ENCODE results near the gene DNAJB2.

Gene DNAJB2

GRCh38 chr2:219279151-219279915, at the start of gene DNAJB2:
TSS of gene DNAJB2 (plus strand) at chr2:219279366. CDS start at chr2:219279834, 468 bp downstream.
- Histone ChIP-seq H3K27me3 (ENCODE audit: insufficient read depth, insufficient read length) (no peaks in the 10 kb centered on the region), H3K36me3 (ENCODE audit: insufficient read depth, insufficient read length, low read length) (peaks cover 41% of the 10 kb centered on the region), H3K4me3 (ENCODE audit: insufficient read length, low read depth) (peak within 1 kb of the TSS; percentile 61), H3K4me1 (ENCODE audit: insufficient read depth, insufficient read length) (peaks cover 12% of the 10 kb centered on the region), H3K9ac (ENCODE audit: insufficient read length, low read depth) (peak within 1 kb of the TSS; percentile 76), H3K9me3 (ENCODE audit: insufficient read depth, low read length) (no peaks in the 10 kb centered on the region)
- peak; percentile 95 for DNase-seq (ENCODE audit: low read depth, low spot score)
- TF ChIP-seq SUZ12 (IDR thresholded peaks at IDR 0.05; ENCODE audit: extremely low read depth, insufficient read depth, insufficient read length) (no peak), ZNF274 (IDR thresholded peaks at IDR 0.05; ENCODE audit: low read depth, low read length) (no peak), YY1 (IDR thresholded peaks at IDR 0.05; ENCODE audit: insufficient read depth, insufficient read length) (no peak)

GRCh38 chr2:219230059-219230540, 49.1 kb upstream of the DNAJB2 start:
- Histone ChIP-seq H3K36me3 (ENCODE audit: insufficient read depth, insufficient read length, low read length) (peaks cover 62% of the 10 kb centered on the region), H3K4me1 (ENCODE audit: insufficient read depth, insufficient read length) (peaks cover 7% of the 10 kb centered on the region), H3K27me3 (ENCODE audit: insufficient read depth, insufficient read length) (no peaks in the 10 kb centered on the region), H3K9ac (ENCODE audit: insufficient read length, low read depth) (peak overlapping the region; percentile 97), H3K9me3 (ENCODE audit: insufficient read depth, low read length) (no peaks in the 10 kb centered on the region), H3K4me3 (ENCODE audit: insufficient read length, low read depth) (peak overlapping the region; percentile 81)
- no peak for TF ChIP-seq SUZ12 (IDR thresholded peaks at IDR 0.05; ENCODE audit: extremely low read depth, insufficient read depth, insufficient read length)
- no peak for TF ChIP-seq ZNF274 (IDR thresholded peaks at IDR 0.05; ENCODE audit: low read depth, low read length)
- no peak for TF ChIP-seq YY1 (IDR thresholded peaks at IDR 0.05; ENCODE audit: insufficient read depth, insufficient read length)
- no peak for DNase-seq (ENCODE audit: low read depth, low spot score)

- no peaks in the 10 kb centered on the region for H3K27me3 ChIP-seq (ENCODE audit: insufficient read depth, insufficient read length)
- DNase-seq (ENCODE audit: low read depth, low spot score): no peak
- TF ChIP-seq SUZ12 (IDR thresholded peaks at IDR 0.05; ENCODE audit: extremely low read depth, insufficient read depth, insufficient read length): no peak
- TF ChIP-seq YY1 (IDR thresholded peaks at IDR 0.05; ENCODE audit: insufficient read depth, insufficient read length): no peak
- no peak for TF ChIP-seq ZNF274 (IDR thresholded peaks at IDR 0.05; ENCODE audit: low read depth, low read length)
- no peaks in the 10 kb centered on the region for H3K4me1 ChIP-seq (ENCODE audit: insufficient read depth, insufficient read length)
- H3K9me3 ChIP-seq (ENCODE audit: insufficient read depth, low read length): no peaks in the 10 kb centered on the region
- H3K36me3 ChIP-seq (ENCODE audit: insufficient read depth, insufficient read length, low read length): peaks cover 77% of the 10 kb centered on the region
- H3K4me3 ChIP-seq (ENCODE audit: insufficient read length, low read depth): no peak overlapping the region
- H3K9ac ChIP-seq (ENCODE audit: insufficient read length, low read depth): no peak overlapping the region
These were observed 44.8 kb upstream of the DNAJB2 start for GRCh38 chr2:219234331-219234730.

GRCh38 chr2:219243291-219243761, 35.8 kb upstream of the DNAJB2 start:
- no peak overlapping the region for H3K4me3 ChIP-seq (ENCODE audit: insufficient read length, low read depth)
- TF ChIP-seq SUZ12 (IDR thresholded peaks at IDR 0.05; ENCODE audit: extremely low read depth, insufficient read depth, insufficient read length): no peak
- TF ChIP-seq ZNF274 (IDR thresholded peaks at IDR 0.05; ENCODE audit: low read depth, low read length): no peak
- no peak for TF ChIP-seq YY1 (IDR thresholded peaks at IDR 0.05; ENCODE audit: insufficient read depth, insufficient read length)
- H3K9me3 ChIP-seq (ENCODE audit: insufficient read depth, low read length): no peaks in the 10 kb centered on the region
- peaks cover 4% of the 10 kb centered on the region for H3K4me1 ChIP-seq (ENCODE audit: insufficient read depth, insufficient read length)
- no peak overlapping the region for H3K9ac ChIP-seq (ENCODE audit: insufficient read length, low read depth)
- no peaks in the 10 kb centered on the region for H3K27me3 ChIP-seq (ENCODE audit: insufficient read depth, insufficient read length)
- H3K36me3 ChIP-seq (ENCODE audit: insufficient read depth, insufficient read length, low read length): peaks cover 36% of the 10 kb centered on the region
- DNase-seq (ENCODE audit: low read depth, low spot score): no peak

- H3K4me3 ChIP-seq (ENCODE audit: insufficient read length, low read depth): peak overlapping the region; percentile 97
- H3K36me3 ChIP-seq (ENCODE audit: insufficient read depth, insufficient read length, low read length): peaks cover 39% of the 10 kb centered on the region
- H3K27me3 ChIP-seq (ENCODE audit: insufficient read depth, insufficient read length): no peaks in the 10 kb centered on the region
- H3K9ac ChIP-seq (ENCODE audit: insufficient read length, low read depth): peak overlapping the region; percentile 98
- H3K9me3 ChIP-seq (ENCODE audit: insufficient read depth, low read length): no peaks in the 10 kb centered on the region
- TF ChIP-seq ZNF274 (IDR thresholded peaks at IDR 0.05; ENCODE audit: low read depth, low read length): no peak
- TF ChIP-seq YY1 (IDR thresholded peaks at IDR 0.05; ENCODE audit: insufficient read depth, insufficient read length): no peak
- TF ChIP-seq SUZ12 (IDR thresholded peaks at IDR 0.05; ENCODE audit: extremely low read depth, insufficient read depth, insufficient read length): no peak
- H3K4me1 ChIP-seq (ENCODE audit: insufficient read depth, insufficient read length): peaks cover 13% of the 10 kb centered on the region
- no peak for DNase-seq (ENCODE audit: low read depth, low spot score)
These were observed 34.4 kb upstream of the DNAJB2 start for GRCh38 chr2:219244789-219245147.

GRCh38 chr2:219245148-219245898, 33.8 kb upstream of the DNAJB2 start, which contains the start of the genes GLB1L and STK16:
TSS of gene GLB1L (minus strand) at chr2:219245444. CDS start at chr2:219243573, 1,871 bp downstream.
TSS of gene STK16 (plus strand) at chr2:219245479. CDS start at chr2:219246000, 521 bp downstream.
- Histone ChIP-seq H3K9ac (ENCODE audit: insufficient read length, low read depth) (peak within 1 kb of the TSS; percentile 98), H3K27me3 (ENCODE audit: insufficient read depth, insufficient read length) (no peaks in the 10 kb centered on the region), H3K4me1 (ENCODE audit: insufficient read depth, insufficient read length) (peaks cover 14% of the 10 kb centered on the region), H3K4me3 (ENCODE audit: insufficient read length, low read depth) (peak within 1 kb of the TSS; percentile 97), H3K36me3 (ENCODE audit: insufficient read depth, insufficient read length, low read length) (peaks cover 40% of the 10 kb centered on the region), H3K9me3 (ENCODE audit: insufficient read depth, low read length) (no peaks in the 10 kb centered on the region)
- peak; percentile 90 for DNase-seq (ENCODE audit: low read depth, low spot score)
- TF ChIP-seq YY1 (IDR thresholded peaks at IDR 0.05; ENCODE audit: insufficient read depth, insufficient read length) (no peak), SUZ12 (IDR thresholded peaks at IDR 0.05; ENCODE audit: extremely low read depth, insufficient read depth, insufficient read length) (no peak), ZNF274 (IDR thresholded peaks at IDR 0.05; ENCODE audit: low read depth, low read length) (no peak)

- peak overlapping the region; percentile 98 for H3K9ac ChIP-seq (ENCODE audit: insufficient read length, low read depth)
- peaks cover 14% of the 10 kb centered on the region for H3K4me1 ChIP-seq (ENCODE audit: insufficient read depth, insufficient read length)
- no peak for TF ChIP-seq ZNF274 (IDR thresholded peaks at IDR 0.05; ENCODE audit: low read depth, low read length)
- no peak for TF ChIP-seq YY1 (IDR thresholded peaks at IDR 0.05; ENCODE audit: insufficient read depth, insufficient read length)
- TF ChIP-seq SUZ12 (IDR thresholded peaks at IDR 0.05; ENCODE audit: extremely low read depth, insufficient read depth, insufficient read length): no peak
- H3K27me3 ChIP-seq (ENCODE audit: insufficient read depth, insufficient read length): no peaks in the 10 kb centered on the region
- H3K36me3 ChIP-seq (ENCODE audit: insufficient read depth, insufficient read length, low read length): peaks cover 45% of the 10 kb centered on the region
- peak overlapping the region; percentile 97 for H3K4me3 ChIP-seq (ENCODE audit: insufficient read length, low read depth)
- no peaks in the 10 kb centered on the region for H3K9me3 ChIP-seq (ENCODE audit: insufficient read depth, low read length)
- DNase-seq (ENCODE audit: low read depth, low spot score): no peak
These were observed 33.3 kb upstream of the DNAJB2 start for GRCh38 chr2:219245899-219246230.
